Tibial nerve (tissue), 4 donors: Measurements from ENCODE around the gene CFTR.

ENCODE experiments used
- CTCF ChIP-seq, 5 experiments: fragments of 200-600 bp in 3 of 5; fragments of 450-650 bp in 2 of 5; sonication (generic) in 3 of 5; IDR thresholded peaks; one replicate each; pipeline ENCODE4 v1.5.1; 2016 to 2019; ENCODE audit warnings: antibody characterized with exemption in 5 of 5, mild to moderate bottlenecking in 3 of 5, moderate library complexity in 2 of 5
- EP300 ChIP-seq, 2 donors: sonication (generic); formaldehyde crosslinking; IDR thresholded peaks; one replicate each; pipeline ENCODE4 v1.6.1; 2017; ENCODE audit warnings: antibody characterized with exemption in 2 of 2, mild to moderate bottlenecking in 1 of 2
- POLR2A ChIP-seq, 2 donors: fragments of 450-650 bp; IDR thresholded peaks; one replicate each; pipeline ENCODE4 v1.6.1; 2017; ENCODE audit warnings: antibody characterized with exemption in 2 of 2, mild to moderate bottlenecking in 2 of 2, moderate library complexity in 2 of 2

GRCh38 chr7:117675497-117676435, 195.9 kb downstream of the CFTR start:
- no peak for TF ChIP-seq CTCF (IDR thresholded peaks at IDR 0.05)
- no peak for TF ChIP-seq POLR2A (IDR thresholded peaks at IDR 0.05)
- no peak for TF ChIP-seq EP300 (IDR thresholded peaks at IDR 0.05)
